Esophagus mucosa (tissue), 1 donor: ENCODE measurements around the gene NKAIN2. TPM values are rescaled to one million over a fixed set of nuclear protein-coding genes. Genes with fewer than 3 reads are reported as not detected.
"Not testable (repeated sequence)": the region's sequence is repeated elsewhere in the genome, so short reads cannot be mapped to it uniquely, and the experiment has no call there.

Source experiments
- ATAC-seq: fragments of 200-7000 bp; cut with Tn5 transposase; one replicate; pipeline ENCODE4 v1.9.1; 2020
- total RNA-seq: library from RNA; stranded (reverse); gene quantifications from one replicate; pipeline ENCODE4 v1.2.4, GENCODE V29; 2023
- donor health status: DM: yes; HTN: yes; CAD: no.

Gene NKAIN2
- total RNA-seq, 1 donor from 2014 or later: not detected

GRCh38 chr6:124339610-124340334, 536.1 kb downstream of the NKAIN2 start:
- no peak for ATAC-seq

DNA sequence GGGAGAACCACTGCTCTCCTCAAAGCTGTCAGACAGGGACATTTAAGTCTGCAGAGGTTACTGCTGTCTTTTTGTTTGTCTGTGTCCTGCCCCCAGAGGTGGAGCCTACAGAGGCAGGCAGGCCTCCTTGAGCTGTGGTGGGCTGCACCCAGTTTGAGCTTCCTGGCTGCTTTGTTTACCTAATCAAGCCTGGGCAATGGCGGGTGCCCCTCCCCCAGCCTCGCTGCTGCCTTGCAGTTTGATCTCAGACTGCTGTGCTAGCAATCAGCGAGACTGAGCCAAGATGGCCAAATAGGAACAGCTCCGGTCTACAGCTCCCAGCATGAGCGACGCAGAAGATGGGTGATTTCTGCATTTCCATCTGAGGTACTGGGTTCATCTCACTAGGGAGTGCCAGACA, 544.7 kb downstream of the NKAIN2 start:
- not testable (repeated sequence) for ATAC-seq

GRCh38 chr6:124355146-124355545, 551.5 kb downstream of the NKAIN2 start:
- ATAC-seq: no peak

DNA sequence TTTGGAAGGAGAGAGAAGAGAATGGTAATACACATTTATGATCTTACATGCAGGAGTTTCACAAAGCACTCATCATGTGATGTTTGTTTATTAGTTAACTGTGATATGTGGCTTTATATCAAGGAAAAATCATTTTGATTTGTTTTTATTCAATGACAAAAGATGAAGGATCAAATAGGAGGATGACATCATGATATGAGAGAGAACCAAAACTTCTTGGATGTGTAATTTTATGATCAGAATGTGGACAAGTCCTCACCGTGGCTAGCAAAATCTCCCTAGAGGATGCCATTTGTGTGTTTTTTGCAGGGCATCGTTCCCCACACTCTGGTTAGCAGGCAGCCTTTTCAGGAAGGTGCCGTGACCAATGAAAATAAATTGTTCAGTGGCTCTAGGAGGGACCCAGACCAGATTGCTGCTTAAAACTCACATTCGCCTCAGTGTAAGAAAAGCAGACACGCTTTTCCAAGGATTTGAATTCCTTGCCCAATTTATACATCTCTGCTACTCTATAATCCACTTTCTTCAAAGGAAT, 552.7 kb downstream of the NKAIN2 start:
- no peak for ATAC-seq

DNA sequence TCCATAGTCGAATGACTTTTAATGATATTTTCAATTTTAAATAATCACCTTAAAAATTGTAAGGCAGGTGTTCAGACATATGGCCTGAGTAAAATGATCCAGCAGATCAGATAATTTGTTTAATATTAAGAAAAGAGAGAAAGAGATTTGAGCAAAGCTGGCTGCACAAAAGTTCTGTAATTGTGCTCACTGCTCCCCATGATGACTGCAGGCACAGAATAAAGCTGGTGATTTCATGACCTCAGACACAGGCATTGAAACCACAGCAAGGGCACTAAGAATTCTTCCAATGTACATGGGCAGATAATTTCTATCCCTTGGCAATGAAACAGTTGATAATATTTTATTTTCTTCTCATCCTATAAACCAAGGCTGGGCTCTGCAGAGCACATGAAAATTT, 553.1 kb downstream of the NKAIN2 start:
- no peak for ATAC-seq

DNA sequence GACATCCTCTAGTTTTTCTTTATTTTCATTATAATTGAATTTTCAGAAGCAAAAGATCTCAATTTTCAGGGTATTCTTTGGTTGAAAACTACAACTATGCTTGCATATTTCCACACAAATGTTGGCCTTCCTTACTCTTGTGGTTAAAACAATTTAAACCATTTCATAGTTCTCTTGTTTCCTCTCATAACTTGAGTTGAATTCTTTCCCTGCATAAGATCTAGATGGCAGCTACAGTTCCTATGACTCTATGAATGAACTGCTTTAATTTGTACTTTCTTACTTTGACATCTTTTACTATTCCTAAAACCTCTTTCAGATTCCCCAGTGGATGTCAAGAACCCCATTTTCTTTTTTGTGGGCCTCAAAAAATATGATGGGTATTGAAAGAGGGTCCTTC, 564.5 kb downstream of the NKAIN2 start:
- ATAC-seq: no peak

DNA sequence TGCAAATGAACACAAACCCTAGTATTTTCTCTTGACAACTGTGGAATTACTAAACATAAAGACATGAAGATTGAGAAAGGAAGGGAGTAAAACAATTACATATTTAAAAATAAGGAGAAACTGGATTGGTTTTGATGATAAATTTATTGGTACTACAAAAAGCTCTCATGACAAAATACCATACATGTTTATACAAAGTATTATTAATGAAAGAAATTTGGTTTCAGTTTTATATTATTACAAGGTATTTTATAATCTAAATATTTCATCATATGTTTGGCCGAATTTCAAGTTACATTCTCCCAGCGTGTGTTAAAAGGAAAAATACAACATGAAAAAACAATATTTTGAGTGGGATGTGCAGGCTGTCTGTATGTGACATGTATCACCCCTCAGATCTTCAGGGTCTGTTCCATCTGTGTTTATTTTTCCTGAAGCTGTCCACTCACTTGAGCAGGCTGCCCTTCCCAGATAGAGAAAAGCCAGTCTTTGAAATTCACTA, 568.4 kb downstream of the NKAIN2 start:
- no peak for ATAC-seq

DNA sequence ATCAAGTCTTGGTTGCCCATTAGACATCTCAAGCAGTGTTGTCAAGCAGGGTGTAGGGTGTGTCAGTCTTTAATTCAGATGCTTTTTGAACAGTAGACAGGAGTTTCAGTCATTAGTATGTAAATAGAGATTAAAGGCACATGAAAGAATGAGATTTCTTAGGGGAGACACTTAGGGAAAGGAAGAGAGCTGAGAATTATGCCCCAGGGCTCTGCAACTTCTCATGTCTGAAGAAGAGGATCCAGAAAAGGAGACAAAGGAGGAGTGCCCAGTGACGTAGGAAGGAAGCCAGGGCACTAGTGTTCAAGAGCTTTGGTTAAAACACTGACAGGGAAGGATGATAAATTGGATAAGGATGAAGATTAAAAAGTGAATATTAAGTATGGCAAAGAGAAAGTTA, 569.7 kb downstream of the NKAIN2 start:
- no peak for ATAC-seq

DNA sequence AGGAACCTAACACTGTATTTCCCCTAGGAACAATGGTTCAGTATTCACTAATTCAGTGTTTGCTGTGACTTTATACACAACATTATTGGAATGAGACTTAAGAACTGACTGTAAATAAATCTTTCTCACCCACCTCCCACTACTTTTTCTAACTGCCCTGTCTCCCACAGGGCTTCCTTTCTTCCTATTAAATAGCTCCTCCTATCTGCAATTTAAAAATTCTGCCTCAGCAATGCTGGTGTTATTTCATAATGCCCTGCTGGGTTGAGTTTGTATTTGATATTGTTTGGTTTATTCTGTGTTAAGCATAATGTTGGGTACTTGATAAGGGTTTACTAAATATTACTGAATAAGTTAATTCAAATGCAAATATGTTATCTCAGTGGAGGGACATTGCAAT, 585.5 kb downstream of the NKAIN2 start:
- no peak for ATAC-seq

DNA sequence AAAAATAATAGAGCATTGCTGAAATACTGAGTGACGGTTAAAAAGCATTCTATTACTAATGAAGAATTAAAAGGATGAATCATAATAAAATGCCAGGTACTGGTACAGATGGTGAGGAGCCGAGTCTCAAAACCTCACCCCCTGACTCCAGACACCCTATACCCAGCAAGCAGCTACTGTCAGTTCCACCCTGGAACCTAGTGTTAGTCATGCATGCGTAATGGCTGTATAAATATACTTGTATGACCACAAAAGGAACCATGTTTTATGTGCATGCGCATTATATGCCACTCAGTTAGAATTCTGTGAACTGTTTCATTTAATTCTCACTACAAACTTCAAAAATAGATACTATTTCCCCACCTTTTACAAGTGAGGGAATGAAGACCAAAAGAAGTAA, 589.9 kb downstream of the NKAIN2 start:
- no peak for ATAC-seq

DNA sequence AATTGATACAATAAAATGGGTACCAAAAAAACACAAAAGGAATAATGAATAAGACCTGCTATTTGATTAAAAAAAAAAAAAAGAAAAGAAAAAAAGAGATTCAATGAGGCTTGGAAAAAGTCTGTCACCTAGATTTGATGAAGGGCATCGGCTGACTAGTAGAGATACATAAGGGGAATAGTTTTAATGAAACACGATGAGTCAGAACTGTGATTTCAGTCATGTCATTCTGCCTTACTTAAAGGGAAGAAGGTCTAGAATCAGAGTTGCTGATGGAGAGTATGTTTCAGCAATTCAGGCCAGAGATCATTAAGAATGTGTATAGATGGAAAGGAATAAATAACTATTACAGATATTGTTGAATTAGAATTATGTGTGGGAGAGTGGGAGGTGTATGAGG, 592.7 kb downstream of the NKAIN2 start:
- no peak for ATAC-seq

DNA sequence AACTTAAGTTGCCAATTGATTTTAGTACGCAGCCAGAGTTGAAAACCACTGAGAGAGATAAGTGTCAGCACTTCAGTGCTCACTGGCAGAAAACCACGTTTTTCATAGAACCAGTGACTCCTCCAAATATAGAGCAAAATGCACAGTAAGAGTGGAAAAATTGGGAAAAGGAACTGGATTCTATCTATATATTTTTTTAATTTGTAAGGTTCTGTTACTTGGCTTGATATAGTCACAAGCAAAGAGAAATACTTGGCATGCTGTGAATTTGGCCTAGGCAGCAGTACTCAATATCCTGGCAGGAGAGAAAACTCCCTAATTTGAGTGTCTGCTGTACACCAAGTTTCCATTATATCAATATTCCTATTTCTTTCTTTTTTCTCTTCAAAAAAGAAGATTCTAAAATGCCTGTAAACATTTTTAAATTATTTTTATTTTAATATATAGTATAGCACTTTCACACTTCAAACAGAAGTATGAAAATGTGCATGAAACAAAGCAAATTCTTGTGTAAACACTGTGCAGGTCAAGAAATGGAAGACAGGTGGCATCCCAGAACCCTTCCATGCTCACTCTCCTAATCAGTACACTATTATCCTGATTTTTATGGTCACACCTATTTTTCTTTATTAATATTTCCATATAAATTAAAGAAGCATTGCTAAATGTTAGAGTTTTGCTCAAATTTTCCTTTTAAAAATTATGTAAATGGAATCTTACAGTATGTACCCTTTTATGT, 596.8 kb downstream of the NKAIN2 start:
- ATAC-seq: no peak

GRCh38 chr6:124410425-124410824, 606.8 kb downstream of the NKAIN2 start:
- ATAC-seq: not testable (repeated sequence)

DNA sequence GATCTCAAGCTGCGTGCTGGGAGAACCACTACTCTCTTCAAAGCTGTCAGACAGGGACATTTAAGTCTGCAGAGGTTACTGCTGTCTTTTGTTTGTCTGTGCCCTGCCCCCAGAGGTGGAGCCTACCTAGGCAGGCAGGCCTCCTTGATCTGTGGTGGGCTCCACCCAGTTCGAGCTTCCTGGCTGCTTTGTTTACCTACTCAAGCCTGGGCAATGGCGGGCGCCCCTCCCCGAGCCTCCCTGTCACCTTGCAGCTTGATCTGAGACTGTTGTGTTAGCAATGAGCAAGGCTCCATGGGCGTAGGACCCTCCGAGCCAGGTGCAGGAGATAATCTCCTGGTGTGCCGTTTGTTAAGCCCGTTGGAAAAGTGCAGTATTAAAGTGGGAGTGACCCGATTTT, 609.0 kb downstream of the NKAIN2 start:
- not testable (repeated sequence) for ATAC-seq

- ATAC-seq: no peak
These were observed 616.6 kb downstream of the NKAIN2 start for GRCh38 chr6:124420116-124420840.

GRCh38 chr6:124423621-124424020, 620.0 kb downstream of the NKAIN2 start:
- no peak for ATAC-seq

- no peak for ATAC-seq
These were observed 627.2 kb downstream of the NKAIN2 start for GRCh38 chr6:124430740-124431318.

DNA sequence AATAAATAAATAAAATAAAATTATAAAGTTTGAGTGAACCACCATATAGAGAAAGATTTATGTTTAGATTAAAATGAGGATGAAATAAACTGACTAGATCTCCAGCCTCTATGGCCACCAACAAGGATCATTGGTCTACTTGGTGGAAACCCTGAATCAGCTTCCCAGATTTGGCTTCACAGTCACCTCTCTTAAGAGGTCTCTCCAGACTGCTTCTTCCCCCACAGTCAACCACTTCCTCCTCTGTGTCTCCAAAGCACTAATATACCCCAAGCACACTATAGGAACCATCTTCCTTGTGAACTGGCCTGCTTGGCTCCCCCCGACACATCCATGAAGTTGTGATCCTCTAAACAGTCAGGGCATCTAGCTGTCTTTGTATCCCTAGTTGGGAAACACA, 629.0 kb downstream of the NKAIN2 start:
- ATAC-seq: no peak

- ATAC-seq: no peak
These were observed 629.9 kb downstream of the NKAIN2 start for GRCh38 chr6:124433387-124434160.

DNA sequence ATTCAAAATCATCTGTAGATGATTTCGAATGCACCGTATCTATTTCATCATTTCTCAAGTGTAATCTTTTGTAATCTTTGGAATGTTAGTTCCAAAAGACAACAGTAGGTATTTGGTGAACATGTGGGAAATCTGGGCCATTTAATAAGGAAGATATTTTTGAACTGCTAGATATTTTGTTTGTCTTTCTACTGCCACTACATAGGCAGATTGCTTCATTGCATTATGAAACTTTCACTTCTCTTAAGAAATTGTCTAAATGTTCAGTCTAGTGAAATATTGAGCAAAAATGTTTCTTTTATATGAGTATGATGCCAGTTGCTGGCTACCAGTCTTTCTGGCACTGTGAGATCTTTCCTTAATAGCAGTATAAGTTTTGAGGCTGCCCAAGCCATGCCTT, 630.8 kb downstream of the NKAIN2 start:
- no peak for ATAC-seq

DNA sequence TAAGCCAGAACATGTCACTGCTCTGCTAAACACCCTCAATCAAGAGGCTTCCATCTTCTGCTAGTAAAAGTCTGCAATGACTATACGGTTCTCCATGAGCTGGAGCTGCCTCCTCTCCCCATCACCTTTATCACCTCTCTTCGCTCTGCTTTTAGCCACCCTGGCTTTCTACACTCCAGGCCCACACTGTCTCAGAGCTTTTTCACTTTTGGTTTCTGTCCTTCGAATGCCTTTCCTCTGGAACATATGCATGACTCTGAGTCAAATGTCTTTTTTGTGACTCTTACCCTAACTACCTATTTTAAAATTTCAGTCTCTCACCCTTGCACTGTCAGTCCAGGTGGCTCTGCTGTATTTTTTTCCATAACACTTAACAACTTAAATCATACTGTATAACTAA, 633.1 kb downstream of the NKAIN2 start:
- no peak for ATAC-seq

GRCh38 chr6:124438546-124439065, 634.9 kb downstream of the NKAIN2 start:
- no peak for ATAC-seq
